ENCODE data around the gene ABCC12.

DNA sequence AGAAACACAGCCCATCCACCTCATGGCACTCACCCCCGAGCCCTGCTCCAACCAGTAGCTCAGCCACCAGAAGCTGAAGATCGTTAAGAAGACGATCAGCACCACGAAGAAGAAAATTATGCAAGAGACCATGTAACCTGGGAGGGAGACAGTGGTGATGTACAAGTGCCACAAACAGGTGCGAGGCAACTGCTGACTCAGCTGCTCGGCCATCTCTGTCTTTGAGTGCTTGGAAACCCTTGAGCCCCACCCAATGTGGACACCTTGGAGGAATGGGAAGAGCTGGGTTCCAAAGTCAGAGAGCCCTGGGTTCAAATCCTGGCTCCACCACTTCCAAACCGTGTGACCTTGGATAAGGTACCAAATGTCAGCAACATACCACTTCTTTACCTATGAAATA lies 38.1 kb upstream of the ABCC12 start:
- TF ChIP-seq EZH2 (IDR thresholded peaks at IDR 0.05) = no peak
- TF ChIP-seq POLR2AphosphoS5 (IDR thresholded peaks at IDR 0.05; ENCODE audit: borderline replicate concordance, low read depth, low read length) = no peak
- TF ChIP-seq FOXP2 (optimal IDR thresholded peaks at IDR 0.05; ENCODE audit: control extremely low read depth, extremely low read length, insufficient read depth) = no peak
